VCaP (cell line): ENCODE measurements around the gene KCNMB2.

Experiments
- H3K27ac ChIP-seq: fragments of 450-650 bp; 2 replicates; pipeline ENCODE4 v1.5.1; 2017
- CTCF ChIP-seq: fragments of 450-650 bp; conservative IDR thresholded peaks from 2 replicates; pipeline ENCODE4 v1.5.1; 2017; ENCODE audit warnings: mild to moderate bottlenecking, moderate library complexity

KCNMB2 gene

GRCh38 chr3:178646186-178646862 lies 110.1 kb downstream of the KCNMB2 start:
- H3K27ac ChIP-seq: no peak overlapping the region
- TF ChIP-seq CTCF: no peak

- H3K27ac ChIP-seq: no peak overlapping the region
- no peak for TF ChIP-seq CTCF
These were observed 119.3 kb downstream of the KCNMB2 start for GRCh38 chr3:178655488-178655887.

DNA sequence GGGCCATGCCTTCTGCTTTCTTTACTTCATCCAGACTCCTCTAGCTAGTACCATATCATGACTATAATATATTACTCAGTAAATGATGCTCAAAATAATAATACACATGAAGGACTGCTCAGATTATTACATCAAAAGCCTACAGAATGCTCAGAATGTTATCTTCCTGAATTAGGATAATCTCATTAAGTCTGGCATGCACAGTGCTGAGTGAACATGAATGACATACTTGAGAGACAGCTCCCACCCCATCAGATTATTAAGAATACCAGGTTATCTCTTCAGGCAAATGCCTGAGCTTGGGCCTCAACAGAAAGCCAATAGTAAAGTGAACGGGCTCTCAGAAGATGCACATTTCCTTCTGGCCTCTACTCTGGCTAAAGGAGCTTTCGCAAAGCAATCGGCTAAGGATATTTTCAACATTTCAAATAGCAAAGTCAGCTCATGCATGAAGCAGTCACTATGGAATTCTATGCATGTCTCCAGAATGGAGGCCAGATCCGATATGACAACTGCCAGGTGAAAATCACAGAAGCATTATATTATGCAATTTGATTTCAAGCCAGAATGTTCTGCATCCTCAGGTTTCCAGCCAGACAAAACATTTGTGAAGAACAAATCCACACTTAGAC lies 122.6 kb downstream of the KCNMB2 start:
- no peak for TF ChIP-seq CTCF
- no peak overlapping the region for H3K27ac ChIP-seq

GRCh38 chr3:178663201-178663934 lies 127.1 kb downstream of the KCNMB2 start:
- TF ChIP-seq CTCF: no peak
- no peak overlapping the region for H3K27ac ChIP-seq

DNA sequence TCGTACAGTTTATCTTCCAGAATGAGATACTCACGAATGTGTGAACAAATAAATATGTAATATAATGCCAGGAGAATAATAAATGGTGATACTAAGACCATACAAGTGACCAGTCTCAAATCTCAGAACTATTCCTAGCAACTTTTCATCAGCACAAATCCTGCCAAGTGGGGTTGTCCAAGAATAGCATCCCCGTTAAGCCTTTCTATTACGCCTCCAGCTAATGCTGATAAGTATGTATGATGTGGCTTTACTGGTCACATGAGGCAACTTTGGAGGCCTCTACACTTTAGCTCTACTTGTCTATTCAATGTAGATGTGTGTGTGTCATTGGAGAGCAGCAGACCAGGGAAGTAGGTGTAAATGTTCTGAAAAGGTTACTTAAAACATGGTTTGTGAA lies 129.5 kb downstream of the KCNMB2 start:
- no peak for TF ChIP-seq CTCF
- no peak overlapping the region for H3K27ac ChIP-seq

- no peak overlapping the region for H3K27ac ChIP-seq
- TF ChIP-seq CTCF: no peak
These were observed 132.9 kb downstream of the KCNMB2 start for GRCh38 chr3:178669022-178669601.

- H3K27ac ChIP-seq: no peak overlapping the region
These were observed 133.5 kb downstream of the KCNMB2 start for GRCh38 chr3:178669758-178670157.

More at GRCh38 chr3:178669758-178670157, 133.5 kb downstream of the KCNMB2 start:
- TF ChIP-seq CTCF: no peak
